ENCODE measurements around the gene SIMC1.

SIMC1 gene

GRCh38 chr5:176371621-176372539 lies 133.7 kb downstream of the SIMC1 start:
- H3K9me3 Mint-ChIP-seq = no peaks in the 10 kb centered on the region
- peaks cover 13% of the 10 kb centered on the region for H3K36me3 Mint-ChIP-seq
- no peak overlapping the region for H3K27ac Mint-ChIP-seq
- peaks cover 11% of the 10 kb centered on the region for H3K4me1 Mint-ChIP-seq
- H3K4me3 Mint-ChIP-seq = no peak overlapping the region
- DNase-seq = no peak
- CTCF ChIA-PET = no interaction called here
- H3K27me3 Mint-ChIP-seq = no peaks in the 10 kb centered on the region

- Mint-ChIP-seq H3K4me3 (no peak overlapping the region), H3K27me3 (no peaks in the 10 kb centered on the region), H3K27ac (no peak overlapping the region), H3K36me3 (peaks cover under 1% of the 10 kb centered on the region), H3K9me3 (no peaks in the 10 kb centered on the region), H3K4me1 (no peaks in the 10 kb centered on the region)
- CTCF ChIA-PET = no interaction called here
- DNase-seq = no peak
Observed at GRCh38 chr5:176373100-176373818, 135.0 kb downstream of the SIMC1 start.

GRCh38 chr5:176379881-176380280 lies 141.7 kb downstream of the SIMC1 start:
- no peaks in the 10 kb centered on the region for H3K9me3 Mint-ChIP-seq
- H3K36me3 Mint-ChIP-seq = peaks cover 36% of the 10 kb centered on the region
- CTCF ChIA-PET = no interaction called here
- no peak for DNase-seq
- H3K27ac Mint-ChIP-seq = no peak overlapping the region
- no peaks in the 10 kb centered on the region for H3K4me1 Mint-ChIP-seq
- no peak overlapping the region for H3K4me3 Mint-ChIP-seq
- H3K27me3 Mint-ChIP-seq = no peaks in the 10 kb centered on the region

- no peak overlapping the region for H3K27ac Mint-ChIP-seq
- no peak overlapping the region for H3K4me3 Mint-ChIP-seq
- H3K36me3 Mint-ChIP-seq = peaks cover 46% of the 10 kb centered on the region
- H3K9me3 Mint-ChIP-seq = no peaks in the 10 kb centered on the region
- H3K4me1 Mint-ChIP-seq = peaks cover 9% of the 10 kb centered on the region
- CTCF ChIA-PET = no interaction called here
- no peaks in the 10 kb centered on the region for H3K27me3 Mint-ChIP-seq
- DNase-seq = no peak
Observed at GRCh38 chr5:176381423-176381822, 143.2 kb downstream of the SIMC1 start.

GRCh38 chr5:176381979-176382378 lies 143.8 kb downstream of the SIMC1 start:
- no peak overlapping the region for H3K4me3 Mint-ChIP-seq
- peaks cover 49% of the 10 kb centered on the region for H3K36me3 Mint-ChIP-seq
- no peaks in the 10 kb centered on the region for H3K27me3 Mint-ChIP-seq
- CTCF ChIA-PET = no interaction called here
- DNase-seq = no peak
- no peaks in the 10 kb centered on the region for H3K9me3 Mint-ChIP-seq
- H3K4me1 Mint-ChIP-seq = peaks cover 15% of the 10 kb centered on the region
- no peak overlapping the region for H3K27ac Mint-ChIP-seq

- H3K36me3 Mint-ChIP-seq = peaks cover 53% of the 10 kb centered on the region
- no peak overlapping the region for H3K4me3 Mint-ChIP-seq
- no peak overlapping the region for H3K27ac Mint-ChIP-seq
- CTCF ChIA-PET = no interaction called here
- no peak for DNase-seq
- H3K27me3 Mint-ChIP-seq = no peaks in the 10 kb centered on the region
- H3K9me3 Mint-ChIP-seq = no peaks in the 10 kb centered on the region
- peaks cover 22% of the 10 kb centered on the region for H3K4me1 Mint-ChIP-seq
Observed at GRCh38 chr5:176382721-176383120, 144.5 kb downstream of the SIMC1 start.

GRCh38 chr5:176383248-176383905 lies 145.2 kb downstream of the SIMC1 start:
- peaks cover 22% of the 10 kb centered on the region for H3K4me1 Mint-ChIP-seq
- H3K36me3 Mint-ChIP-seq = peaks cover 53% of the 10 kb centered on the region
- no peak for DNase-seq
- H3K4me3 Mint-ChIP-seq = no peak overlapping the region
- no peaks in the 10 kb centered on the region for H3K27me3 Mint-ChIP-seq
- no peaks in the 10 kb centered on the region for H3K9me3 Mint-ChIP-seq
- CTCF ChIA-PET = no interaction called here
- no peak overlapping the region for H3K27ac Mint-ChIP-seq

GRCh38 chr5:176383961-176384360 lies 145.7 kb downstream of the SIMC1 start:
- peaks cover 53% of the 10 kb centered on the region for H3K36me3 Mint-ChIP-seq
- no peaks in the 10 kb centered on the region for H3K27me3 Mint-ChIP-seq
- H3K9me3 Mint-ChIP-seq = no peaks in the 10 kb centered on the region
- H3K27ac Mint-ChIP-seq = peak overlapping the region; percentile 37
- H3K4me3 Mint-ChIP-seq = no peak overlapping the region
- H3K4me1 Mint-ChIP-seq = peaks cover 22% of the 10 kb centered on the region
- no peak for DNase-seq
- CTCF ChIA-PET = no interaction called here

- peak overlapping the region; percentile 37 for H3K27ac Mint-ChIP-seq
- peaks cover 52% of the 10 kb centered on the region for H3K36me3 Mint-ChIP-seq
- no peaks in the 10 kb centered on the region for H3K9me3 Mint-ChIP-seq
- DNase-seq = no peak
- peaks cover 23% of the 10 kb centered on the region for H3K4me1 Mint-ChIP-seq
- H3K27me3 Mint-ChIP-seq = no peaks in the 10 kb centered on the region
- H3K4me3 Mint-ChIP-seq = no peak overlapping the region
- CTCF ChIA-PET = no interaction called here
Observed at GRCh38 chr5:176384366-176384930, 146.2 kb downstream of the SIMC1 start.

- no peak overlapping the region for H3K4me3 Mint-ChIP-seq
- no peak for DNase-seq
- no peak overlapping the region for H3K27ac Mint-ChIP-seq
- CTCF ChIA-PET = interaction anchor here (0.9 kb wide), 1 partner anchor 23 kb away, joined by 3 read pairs; no protein-coding TSS in a partner anchor
- H3K4me1 Mint-ChIP-seq = peaks cover 27% of the 10 kb centered on the region
- H3K9me3 Mint-ChIP-seq = no peaks in the 10 kb centered on the region
- H3K27me3 Mint-ChIP-seq = no peaks in the 10 kb centered on the region
- H3K36me3 Mint-ChIP-seq = peaks cover 49% of the 10 kb centered on the region
Observed at GRCh38 chr5:176384991-176385390, 146.8 kb downstream of the SIMC1 start.

GRCh38 chr5:176386491-176386890 lies 148.3 kb downstream of the SIMC1 start:
- Mint-ChIP-seq H3K27ac (peak overlapping the region; percentile 16), H3K4me3 (peak overlapping the region; percentile 88), H3K9me3 (no peaks in the 10 kb centered on the region), H3K4me1 (peaks cover 34% of the 10 kb centered on the region), H3K36me3 (peaks cover 52% of the 10 kb centered on the region), H3K27me3 (no peaks in the 10 kb centered on the region)
- CTCF ChIA-PET = no interaction called here
- no peak for DNase-seq

GRCh38 chr5:176387384-176387925 lies 149.2 kb downstream of the SIMC1 start:
- Mint-ChIP-seq H3K4me1 (peaks cover 34% of the 10 kb centered on the region), H3K27ac (peak overlapping the region; percentile 99), H3K4me3 (peak overlapping the region; percentile 88), H3K36me3 (peaks cover 50% of the 10 kb centered on the region), H3K27me3 (no peaks in the 10 kb centered on the region), H3K9me3 (no peaks in the 10 kb centered on the region)
- CTCF ChIA-PET = interaction anchor here (0.7 to 1.0 kb wide), 2 partner anchors 27 to 659 kb away, joined by 3 read pairs; no protein-coding TSS in a partner anchor
- DNase-seq = no peak

- Mint-ChIP-seq H3K4me1 (peaks cover 34% of the 10 kb centered on the region), H3K9me3 (no peaks in the 10 kb centered on the region), H3K36me3 (peaks cover 47% of the 10 kb centered on the region), H3K27me3 (no peaks in the 10 kb centered on the region), H3K4me3 (peak overlapping the region; percentile 88), H3K27ac (peak overlapping the region; percentile 99)
- CTCF ChIA-PET = interaction anchor here (1.0 kb wide), 1 partner anchor 28 kb away, joined by 3 read pairs; no protein-coding TSS in a partner anchor
- no peak for DNase-seq
Observed at GRCh38 chr5:176388003-176388443, 149.8 kb downstream of the SIMC1 start.

Measured in activated naive CD4-positive, alpha-beta T cell treated with anti-CD3 and anti-CD28 coated beads, Interleukin-2, amount 10 ng/mL, durations not matched to agents 7 days and 5 days (primary cell).